ENCODE results near the gene COMMD10.

COMMD10 gene

DNA sequence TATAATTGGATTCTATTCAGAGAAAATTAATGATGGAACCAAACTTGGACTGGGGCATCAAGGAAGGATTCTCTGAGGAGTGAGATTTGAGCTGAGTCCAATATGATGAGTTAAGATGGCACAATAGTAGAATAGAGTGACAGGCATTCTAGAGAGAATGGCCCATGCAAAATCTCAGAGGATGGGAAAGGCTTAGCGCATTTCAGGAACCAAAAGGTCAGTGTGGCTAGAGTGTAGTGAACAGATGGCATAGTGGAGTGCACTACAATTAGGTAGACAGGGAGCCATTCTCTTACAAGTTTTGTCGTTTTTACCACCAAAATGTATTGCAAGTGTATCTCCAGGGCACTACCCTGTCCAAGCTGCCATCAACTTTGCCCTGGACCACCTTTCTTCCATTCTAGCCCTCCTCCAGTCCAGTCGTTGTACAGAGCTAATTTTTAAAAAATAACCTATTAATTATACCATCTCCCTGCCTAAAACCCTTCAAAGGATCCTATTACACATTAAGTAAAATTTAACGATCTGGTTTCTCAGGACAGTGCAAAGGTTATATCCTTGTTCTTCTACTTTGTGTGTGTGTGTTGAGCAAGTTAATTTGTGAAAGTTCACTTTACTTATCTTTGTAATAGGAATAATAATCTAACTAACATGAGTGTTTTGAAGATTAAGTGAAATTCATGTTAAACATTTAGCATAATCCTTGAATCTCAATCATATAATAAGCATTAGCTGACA lies 211.7 kb downstream of the COMMD10 start:
- no peak for DNase-seq

DNA sequence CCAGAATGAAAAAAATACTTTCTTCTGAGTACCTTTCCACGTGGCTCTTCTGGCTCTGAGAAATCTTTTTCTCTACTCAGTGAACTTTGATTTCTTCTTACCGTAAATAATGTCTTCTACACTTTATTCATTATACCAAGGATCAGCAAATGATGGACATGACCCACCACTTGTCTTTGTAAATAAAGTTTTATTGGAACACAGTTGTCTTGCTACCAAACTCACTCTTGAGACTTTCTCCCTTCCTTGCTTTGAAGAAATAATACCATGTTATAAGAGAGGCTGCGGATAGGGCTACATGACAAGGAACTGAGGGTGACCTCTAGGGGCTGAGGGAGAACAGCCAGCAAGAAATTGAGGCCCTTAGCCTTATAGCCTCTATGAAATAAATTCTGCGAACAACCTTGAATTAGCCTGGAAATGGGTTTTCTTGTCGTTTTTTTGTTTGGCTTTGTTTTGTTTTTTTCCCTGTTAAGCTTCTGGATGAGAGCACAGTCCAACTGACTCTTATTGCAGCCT lies 212.5 kb downstream of the COMMD10 start:
- DNase-seq = no peak

GRCh38 chr5:116299746-116300640 lies 215.2 kb downstream of the COMMD10 start:
- no peak for DNase-seq

DNA sequence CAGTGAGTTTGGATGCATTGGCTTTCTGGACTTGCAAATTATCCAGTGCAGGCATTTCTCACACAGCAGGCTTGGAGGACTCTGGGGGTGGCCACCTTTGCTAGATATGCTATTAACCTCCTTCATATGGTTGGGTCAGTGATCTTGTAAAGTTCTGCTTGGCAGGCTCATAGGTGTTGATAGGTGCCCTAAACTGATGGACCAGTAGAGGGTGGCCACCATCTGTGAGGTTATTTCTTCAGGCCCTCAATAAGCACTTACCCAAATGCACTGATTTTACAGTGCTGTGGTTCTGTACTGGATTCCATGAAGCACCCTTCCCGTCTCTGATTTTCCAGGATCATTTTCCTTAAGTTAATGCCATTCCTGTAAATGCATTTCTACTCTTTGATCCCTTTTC lies 216.3 kb downstream of the COMMD10 start:
- no peak for DNase-seq

GRCh38 chr5:116303340-116303739 lies 218.5 kb downstream of the COMMD10 start:
- no peak for DNase-seq

DNA sequence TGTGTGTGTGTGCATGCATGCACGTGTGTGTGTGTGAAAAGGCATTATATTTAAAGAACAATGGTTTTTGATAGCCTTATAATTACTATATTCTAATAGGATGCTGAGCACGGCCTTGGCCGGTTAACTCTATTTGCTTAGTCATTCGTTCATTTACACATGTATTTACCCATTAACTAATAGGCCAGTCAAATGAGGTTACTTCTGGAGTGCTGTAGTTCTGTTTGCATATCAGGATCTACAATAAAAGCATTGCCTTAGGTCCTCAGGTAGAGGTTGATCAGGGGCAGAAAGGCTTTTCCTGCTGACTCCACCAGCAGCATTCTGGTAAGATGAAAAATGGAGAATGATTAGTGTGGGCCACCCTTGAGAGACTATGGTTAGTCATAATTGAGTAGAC lies 219.0 kb downstream of the COMMD10 start:
- DNase-seq = no peak

GRCh38 chr5:116305899-116306298 lies 221.1 kb downstream of the COMMD10 start:
- DNase-seq = no peak

DNA sequence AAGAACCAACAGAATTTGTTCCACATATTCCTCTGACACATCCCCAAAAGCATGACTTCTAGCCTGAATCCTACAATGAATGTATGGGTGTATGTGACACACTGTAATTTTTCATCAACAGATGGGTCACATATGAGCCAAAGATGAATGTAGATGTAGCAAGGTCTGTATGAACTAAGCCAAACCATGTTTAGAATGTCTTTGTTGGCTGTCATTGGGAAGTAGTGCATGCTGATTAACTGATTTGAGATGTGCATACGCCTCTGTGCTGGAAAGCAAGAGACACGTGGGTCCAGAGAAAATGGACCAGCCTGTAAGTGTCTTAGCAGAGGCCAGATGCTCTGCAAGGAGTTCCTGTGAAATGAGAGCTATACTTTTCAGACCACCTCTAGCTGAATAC lies 222.0 kb downstream of the COMMD10 start:
- no peak for DNase-seq

DNA sequence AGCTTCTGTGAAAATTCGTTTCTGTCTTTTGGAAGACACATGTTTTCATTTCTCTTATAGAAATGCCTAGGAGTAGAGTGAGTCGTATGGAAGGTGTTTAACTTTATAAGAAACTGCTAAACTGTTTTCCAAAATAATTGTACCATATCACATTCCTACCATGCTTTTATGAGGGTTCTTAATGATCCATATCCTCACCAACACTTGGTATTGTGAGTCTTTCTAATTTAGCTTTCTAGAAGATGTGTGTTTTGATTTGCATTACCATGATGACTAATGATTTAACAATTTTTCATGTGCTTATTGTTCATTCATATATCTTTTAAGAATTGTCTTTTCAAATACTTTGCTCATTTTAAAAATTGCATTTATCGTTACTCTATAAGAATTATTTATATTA lies 223.6 kb downstream of the COMMD10 start:
- DNase-seq = no peak

GRCh38 chr5:116313366-116313765 lies 228.5 kb downstream of the COMMD10 start:
- no peak for DNase-seq

GRCh38 chr5:116315531-116315930 lies 230.7 kb downstream of the COMMD10 start:
- DNase-seq = no peak

DNA sequence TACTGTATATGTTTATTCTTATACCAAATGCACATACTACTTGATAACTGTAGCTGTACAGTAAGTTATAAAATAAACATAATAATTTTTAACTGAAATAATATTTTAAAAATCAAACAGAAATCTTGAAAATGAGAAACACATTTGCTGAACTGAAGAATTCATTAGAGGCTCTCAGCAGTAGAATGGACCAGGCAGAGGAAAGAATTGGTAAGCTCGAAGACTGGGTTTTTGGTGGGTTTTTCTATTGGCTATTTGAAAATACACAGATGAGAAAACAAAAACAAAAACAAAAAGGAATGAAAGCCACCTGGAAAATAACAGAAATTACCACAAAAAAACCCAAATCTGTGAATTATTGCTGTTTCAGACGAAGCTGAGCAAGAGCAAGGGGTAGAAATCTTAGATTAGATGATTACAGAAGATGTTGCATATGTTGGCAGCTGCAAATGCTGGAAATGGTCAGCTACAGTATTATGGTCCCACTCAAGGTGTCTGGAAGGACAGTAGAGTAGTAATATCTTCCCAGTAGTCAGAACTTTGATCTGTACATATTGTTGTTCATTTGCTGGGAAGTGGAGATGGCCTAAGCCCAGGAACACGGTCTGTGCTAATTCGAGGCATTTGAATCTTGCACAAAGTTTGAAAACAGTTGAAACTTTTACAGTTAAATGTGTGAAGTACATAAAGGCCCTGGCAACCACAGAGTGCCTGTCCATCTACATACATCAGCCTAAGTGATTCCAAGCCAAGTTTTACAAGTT lies 233.4 kb downstream of the COMMD10 start:
- DNase-seq = no peak

GRCh38 chr5:116320486-116320885 lies 235.7 kb downstream of the COMMD10 start:
- no peak for DNase-seq

DNA sequence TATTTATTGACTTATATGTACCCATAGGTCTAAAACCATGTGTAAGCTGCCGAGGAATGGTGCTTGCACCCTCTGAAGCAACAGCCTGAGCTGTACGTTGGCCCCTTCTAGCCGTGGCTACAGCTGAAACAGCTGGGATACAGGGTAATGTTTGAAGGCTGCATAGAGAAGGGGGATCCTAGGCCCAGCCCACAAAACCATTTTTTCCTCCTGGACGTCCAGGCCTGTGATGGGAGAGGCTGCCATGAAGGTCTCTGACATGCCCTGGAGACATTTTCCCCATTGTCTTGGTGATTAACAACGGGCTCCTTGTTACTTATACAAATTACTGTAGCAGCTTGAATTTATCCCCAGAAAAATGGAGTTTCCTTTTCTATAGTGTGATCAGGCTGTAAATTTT lies 244.7 kb downstream of the COMMD10 start:
- no peak for DNase-seq

GRCh38 chr5:116340799-116341198 lies 256.0 kb downstream of the COMMD10 start:
- no peak for DNase-seq
